ENCODE data around the gene ERG. TPM values are rescaled to one million over a fixed set of nuclear protein-coding genes. Genes with fewer than 3 reads are reported as not detected.

ERG gene
- total RNA-seq, 1 experiment from 2014 or later: 4.5 TPM

- TF ChIP-seq E2F4 (CRISPR knock-in tag; IDR thresholded peaks at IDR 0.05; ENCODE audit: borderline replicate concordance, low read depth): no peak
- TF ChIP-seq SP1 (CRISPR knock-in tag; conservative IDR thresholded peaks at IDR 0.05): no peak
- TF ChIP-seq ZNF532 (CRISPR knock-in tag; IDR thresholded peaks at IDR 0.05; ENCODE audit: borderline replicate concordance): no peak
- TF ChIP-seq FOXP4 (CRISPR knock-in tag; IDR thresholded peaks at IDR 0.05): no peak
- no peak for TF ChIP-seq ETV6 (CRISPR knock-in tag; IDR thresholded peaks at IDR 0.05)
- no peak for TF ChIP-seq NR2C2 (CRISPR knock-in tag; IDR thresholded peaks at IDR 0.05)
- no peak for TF ChIP-seq ZMAT4 (CRISPR knock-in tag; IDR thresholded peaks at IDR 0.05)
- no peak for TF ChIP-seq SMAD4 (CRISPR knock-in tag; IDR thresholded peaks at IDR 0.05)
- TF ChIP-seq E2F1 (CRISPR knock-in tag; IDR thresholded peaks at IDR 0.05): no peak
- no peak for TF ChIP-seq RORB (CRISPR knock-in tag; IDR thresholded peaks at IDR 0.05)
- no peak for TF ChIP-seq ZNF416 (CRISPR knock-in tag; IDR thresholded peaks at IDR 0.05)
- no peak for TF ChIP-seq NFATC4 (CRISPR knock-in tag; IDR thresholded peaks at IDR 0.05)
- TF ChIP-seq TEAD4 (CRISPR knock-in tag; IDR thresholded peaks at IDR 0.05): no peak
- TF ChIP-seq TP53 (CRISPR knock-in tag; IDR thresholded peaks at IDR 0.05): no peak
- no peak for TF ChIP-seq ZNF121 (CRISPR knock-in tag; IDR thresholded peaks at IDR 0.05)
- no peak overlapping the region for H3K27ac Mint-ChIP-seq
- H3K27me3 Mint-ChIP-seq (ENCODE audit: low read depth): no peaks in the 10 kb centered on the region
- H3K36me3 Mint-ChIP-seq: no peaks in the 10 kb centered on the region
- H3K9me3 Mint-ChIP-seq: no peaks in the 10 kb centered on the region; the same call in 1 of the 2 replicates
- ATAC-seq: no peak
- POLR2A ChIA-PET: no interaction called here
- DNase-seq (ENCODE audit: low spot score): no peak
- no peaks in the 10 kb centered on the region for H3K4me1 Mint-ChIP-seq
- H3K4me3 Mint-ChIP-seq: no peak overlapping the region
- CTCF ChIA-PET: no interaction called here
These were observed 44.0 kb upstream of the ERG start for GRCh38 chr21:38542263-38542662.

GRCh38 chr21:38538353-38538752 lies 40.1 kb upstream of the ERG start:
- H3K9me3 Mint-ChIP-seq: no peaks in the 10 kb centered on the region
- H3K36me3 Mint-ChIP-seq: no peaks in the 10 kb centered on the region
- CTCF ChIA-PET: no interaction called here
- no peak for TF ChIP-seq ZBTB43 (CRISPR knock-in tag; IDR thresholded peaks at IDR 0.05)
- no peak for TF ChIP-seq ATF6 (CRISPR knock-in tag; IDR thresholded peaks at IDR 0.05)
- no peak for TF ChIP-seq IRF2 (CRISPR knock-in tag; IDR thresholded peaks at IDR 0.05; ENCODE audit: borderline replicate concordance, low read depth)
- no peak for TF ChIP-seq ZNF121 (CRISPR knock-in tag; IDR thresholded peaks at IDR 0.05)
- no peak for TF ChIP-seq CBFB (CRISPR knock-in tag; IDR thresholded peaks at IDR 0.05; ENCODE audit: low read depth)
- no peak overlapping the region for H3K27ac Mint-ChIP-seq
- POLR2A ChIA-PET: no interaction called here
- H3K4me3 Mint-ChIP-seq: no peak overlapping the region
- H3K4me1 Mint-ChIP-seq: peaks cover 18% of the 10 kb centered on the region
- DNase-seq (ENCODE audit: low spot score) (no peak), ATAC-seq (no peak)
- H3K27me3 Mint-ChIP-seq (ENCODE audit: low read depth): no peaks in the 10 kb centered on the region

Data from WTC11 (cell line).